ENCODE results near the gene ZFYVE28. TPM values are rescaled to one million over a fixed set of nuclear protein-coding genes. Genes with fewer than 3 reads are reported as not detected.
A peak's percentile ranks its signal among the peaks of the same experiment; 100 is the strongest.

The ZFYVE28 gene
- total and polyA plus RNA-seq, 2 of the 8 experiments (the other 6 are each of a cell fraction or from before 2014, with no cell fraction given): 1.7 to 4.9 TPM

- TF ChIP-seq CBX8 (IDR thresholded peaks at IDR 0.05; ENCODE audit: borderline replicate concordance, low read depth, low read length): no peak
- peak; percentile 51; the same call in 1 of the 2 replicates for TF ChIP-seq CREB1 (IDR thresholded peaks at IDR 0.05)
- peak; percentile 12 for TF ChIP-seq NANOG (IDR thresholded peaks at IDR 0.05; ENCODE audit: insufficient read depth, low read depth, low read length, poor library complexity, severe bottlenecking)
- peak; percentile 28; the same call in 1 of the 2 replicates for TF ChIP-seq MAX (IDR thresholded peaks at IDR 0.05)
- TF ChIP-seq TBP (IDR thresholded peaks at IDR 0.05; ENCODE audit: low read depth, low read length): no peak
- TF ChIP-seq, protein P1, sequence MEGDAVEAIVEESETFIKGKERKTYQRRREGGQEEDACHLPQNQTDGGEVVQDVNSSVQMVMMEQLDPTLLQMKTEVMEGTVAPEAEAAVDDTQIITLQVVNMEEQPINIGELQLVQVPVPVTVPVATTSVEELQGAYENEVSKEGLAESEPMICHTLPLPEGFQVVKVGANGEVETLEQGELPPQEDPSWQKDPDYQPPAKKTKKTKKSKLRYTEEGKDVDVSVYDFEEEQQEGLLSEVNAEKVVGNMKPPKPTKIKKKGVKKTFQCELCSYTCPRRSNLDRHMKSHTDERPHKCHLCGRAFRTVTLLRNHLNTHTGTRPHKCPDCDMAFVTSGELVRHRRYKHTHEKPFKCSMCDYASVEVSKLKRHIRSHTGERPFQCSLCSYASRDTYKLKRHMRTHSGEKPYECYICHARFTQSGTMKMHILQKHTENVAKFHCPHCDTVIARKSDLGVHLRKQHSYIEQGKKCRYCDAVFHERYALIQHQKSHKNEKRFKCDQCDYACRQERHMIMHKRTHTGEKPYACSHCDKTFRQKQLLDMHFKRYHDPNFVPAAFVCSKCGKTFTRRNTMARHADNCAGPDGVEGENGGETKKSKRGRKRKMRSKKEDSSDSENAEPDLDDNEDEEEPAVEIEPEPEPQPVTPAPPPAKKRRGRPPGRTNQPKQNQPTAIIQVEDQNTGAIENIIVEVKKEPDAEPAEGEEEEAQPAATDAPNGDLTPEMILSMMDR (IDR thresholded peaks at IDR 0.05; ENCODE audit: control extremely low read depth in 1 of 3, insufficient read depth in 1 of 3, low read depth in 1 of 3, low read length in 3 of 3): peak in 2 of 3 experiments; percentile 99; a peak in 3 of 4 replicates
- TF ChIP-seq YY1 (IDR thresholded peaks at IDR 0.05; ENCODE audit: low read depth, low read length): peak; percentile 62; the same call in 1 of the 2 replicates
- peak; percentile 69; the same call in 1 of the 2 replicates for TF ChIP-seq GABPA (IDR thresholded peaks at IDR 0.05; ENCODE audit: borderline replicate concordance, insufficient read depth, low read length)
- TF ChIP-seq SP2 (IDR thresholded peaks at IDR 0.05; ENCODE audit: low read length): no peak
- 0 out of 4 replicates have a peak, but pooled peaks have one; percentile 28 to 38 for TF ChIP-seq HDAC2 (IDR thresholded peaks at IDR 0.05; ENCODE audit: borderline replicate concordance in 1 of 2, low read depth in 2 of 2, low read length in 2 of 2)
- no peak for TF ChIP-seq SAP30 (IDR thresholded peaks at IDR 0.05; ENCODE audit: insufficient read depth, insufficient replicate concordance, low read length)
These were observed 23.1 kb upstream of the ZFYVE28 start (continued) for GRCh38 chr4:2441393-2442174.

Measured in H1 (cell line).